ENCODE results near the gene TRERF1. TPM values are rescaled to one million over a fixed set of nuclear protein-coding genes. Genes with fewer than 3 reads are reported as not detected.

Gene TRERF1
- total RNA-seq, 1 donor from 2014 or later, result 13.2 TPM

DNA sequence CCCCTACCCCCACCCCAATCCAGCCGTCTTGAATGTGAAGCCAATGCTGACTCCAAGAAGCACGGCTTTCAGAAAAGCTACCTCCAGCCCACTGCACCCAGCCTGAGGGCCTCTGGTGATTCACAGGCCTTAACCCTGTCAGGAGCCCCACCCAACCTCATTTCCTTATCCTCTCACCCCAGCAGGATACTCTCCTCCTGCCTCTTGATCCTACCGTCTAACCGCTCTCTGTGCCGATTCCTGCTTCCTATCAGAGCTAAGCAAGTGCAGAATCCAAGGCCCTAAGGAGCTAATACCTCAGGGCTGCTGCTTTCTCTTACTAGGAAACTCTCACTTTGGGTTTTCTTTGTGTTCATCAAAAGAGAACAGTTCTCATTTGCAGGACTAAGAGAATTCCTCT is 47.2 kb downstream of the TRERF1 start:
- Mint-ChIP-seq H3K4me3 (no peak overlapping the region), H3K27ac (peak overlapping the region; percentile 52), H3K9me3 (no peaks in the 10 kb centered on the region), H3K4me1 (ENCODE audit: unreplicated experiment) (peaks cover 27% of the 10 kb centered on the region), H3K27me3 (no peaks in the 10 kb centered on the region), H3K36me3 (peaks cover 5% of the 10 kb centered on the region)
- TF ChIP-seq, protein P1, sequence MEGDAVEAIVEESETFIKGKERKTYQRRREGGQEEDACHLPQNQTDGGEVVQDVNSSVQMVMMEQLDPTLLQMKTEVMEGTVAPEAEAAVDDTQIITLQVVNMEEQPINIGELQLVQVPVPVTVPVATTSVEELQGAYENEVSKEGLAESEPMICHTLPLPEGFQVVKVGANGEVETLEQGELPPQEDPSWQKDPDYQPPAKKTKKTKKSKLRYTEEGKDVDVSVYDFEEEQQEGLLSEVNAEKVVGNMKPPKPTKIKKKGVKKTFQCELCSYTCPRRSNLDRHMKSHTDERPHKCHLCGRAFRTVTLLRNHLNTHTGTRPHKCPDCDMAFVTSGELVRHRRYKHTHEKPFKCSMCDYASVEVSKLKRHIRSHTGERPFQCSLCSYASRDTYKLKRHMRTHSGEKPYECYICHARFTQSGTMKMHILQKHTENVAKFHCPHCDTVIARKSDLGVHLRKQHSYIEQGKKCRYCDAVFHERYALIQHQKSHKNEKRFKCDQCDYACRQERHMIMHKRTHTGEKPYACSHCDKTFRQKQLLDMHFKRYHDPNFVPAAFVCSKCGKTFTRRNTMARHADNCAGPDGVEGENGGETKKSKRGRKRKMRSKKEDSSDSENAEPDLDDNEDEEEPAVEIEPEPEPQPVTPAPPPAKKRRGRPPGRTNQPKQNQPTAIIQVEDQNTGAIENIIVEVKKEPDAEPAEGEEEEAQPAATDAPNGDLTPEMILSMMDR (conservative IDR thresholded peaks at IDR 0.05), result no peak
- no peak for DNase-seq (ENCODE audit: extremely low spot score, unreplicated experiment)

DNA sequence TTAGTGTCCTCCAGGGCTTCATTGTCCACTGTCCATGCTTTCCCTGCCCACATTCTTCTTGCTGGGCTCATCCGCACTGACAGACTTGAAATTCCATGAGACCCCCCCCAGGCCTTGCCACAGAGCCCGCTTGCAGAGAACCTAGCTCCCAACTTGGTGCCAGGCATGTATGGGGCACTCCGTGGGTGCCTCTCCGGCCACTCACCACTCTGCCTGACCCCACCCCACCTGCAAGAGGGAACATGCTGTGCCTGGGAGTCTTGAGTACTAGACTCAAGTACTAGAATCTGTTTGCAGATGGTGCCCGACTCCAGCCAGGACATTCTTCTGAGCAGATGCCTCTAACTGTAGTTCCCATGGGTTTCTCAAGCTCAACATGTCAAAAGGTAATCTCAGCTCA is 47.9 kb downstream of the TRERF1 start:
- H3K27ac Mint-ChIP-seq, result peak overlapping the region; percentile 52
- peaks cover 27% of the 10 kb centered on the region for H3K4me1 Mint-ChIP-seq (ENCODE audit: unreplicated experiment)

DNA sequence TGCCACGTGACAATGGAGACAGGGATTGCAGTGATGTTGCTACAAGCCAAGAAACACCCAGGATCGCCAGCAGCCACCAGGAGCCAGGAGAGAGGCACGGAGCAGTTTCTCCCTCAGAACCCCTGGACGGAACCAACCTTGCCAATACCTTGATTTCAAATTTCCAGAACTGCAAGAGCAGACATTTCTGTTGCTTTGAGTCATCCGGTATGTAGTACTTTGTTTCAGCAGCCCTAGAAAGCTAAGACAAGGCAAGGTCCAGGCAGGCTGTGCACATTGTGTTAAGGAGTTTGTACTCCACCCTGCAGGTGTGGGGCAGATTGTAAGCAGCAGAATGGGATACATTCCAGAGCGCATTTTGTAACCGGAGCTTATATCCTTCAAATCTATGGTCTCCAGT is 48.3 kb downstream of the TRERF1 start:
- Mint-ChIP-seq H3K27me3 (no peaks in the 10 kb centered on the region), H3K27ac (no peak overlapping the region), H3K4me3 (no peak overlapping the region), H3K4me1 (ENCODE audit: unreplicated experiment) (peaks cover 27% of the 10 kb centered on the region), H3K9me3 (no peaks in the 10 kb centered on the region), H3K36me3 (peaks cover 5% of the 10 kb centered on the region)
- no peak for DNase-seq (ENCODE audit: extremely low spot score, unreplicated experiment)
- TF ChIP-seq, protein P1 (conservative IDR thresholded peaks at IDR 0.05), result no peak

More for the DNA sequence above, 47.9 kb downstream of the TRERF1 start:
- H3K27me3 Mint-ChIP-seq, result no peaks in the 10 kb centered on the region
- no peak for DNase-seq (ENCODE audit: extremely low spot score, unreplicated experiment)
- H3K36me3 Mint-ChIP-seq, result peaks cover 5% of the 10 kb centered on the region
- TF ChIP-seq, protein P1 (conservative IDR thresholded peaks at IDR 0.05), result no peak
- no peak overlapping the region for H3K4me3 Mint-ChIP-seq
- H3K9me3 Mint-ChIP-seq, result no peaks in the 10 kb centered on the region

DNA sequence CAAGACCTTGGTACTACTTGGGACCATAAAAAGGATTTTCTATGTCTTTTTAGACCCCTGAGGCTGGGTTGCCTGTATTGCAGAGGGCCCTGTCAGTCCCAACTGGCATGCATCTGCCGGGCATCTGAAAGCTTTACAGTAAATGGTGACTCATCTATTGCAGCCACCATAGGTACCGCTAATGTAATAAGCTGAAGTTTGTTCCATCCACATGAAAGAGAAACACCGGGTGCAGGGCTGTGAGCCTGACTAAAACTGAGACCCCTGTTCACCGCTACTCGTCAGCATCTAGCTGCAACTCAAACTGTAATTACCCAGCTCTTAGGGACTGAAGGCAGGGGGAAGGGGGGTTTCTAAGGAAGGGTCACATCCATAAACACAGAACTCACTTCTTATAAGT is 49.5 kb downstream of the TRERF1 start:
- peaks cover 5% of the 10 kb centered on the region for H3K36me3 Mint-ChIP-seq
- no peak for DNase-seq (ENCODE audit: extremely low spot score, unreplicated experiment)
- TF ChIP-seq, protein P1 (conservative IDR thresholded peaks at IDR 0.05), result no peak
- H3K4me1 Mint-ChIP-seq (ENCODE audit: unreplicated experiment), result peaks cover 26% of the 10 kb centered on the region
- H3K9me3 Mint-ChIP-seq, result no peaks in the 10 kb centered on the region
- H3K4me3 Mint-ChIP-seq, result no peak overlapping the region
- no peak overlapping the region for H3K27ac Mint-ChIP-seq
- H3K27me3 Mint-ChIP-seq, result no peaks in the 10 kb centered on the region

DNA sequence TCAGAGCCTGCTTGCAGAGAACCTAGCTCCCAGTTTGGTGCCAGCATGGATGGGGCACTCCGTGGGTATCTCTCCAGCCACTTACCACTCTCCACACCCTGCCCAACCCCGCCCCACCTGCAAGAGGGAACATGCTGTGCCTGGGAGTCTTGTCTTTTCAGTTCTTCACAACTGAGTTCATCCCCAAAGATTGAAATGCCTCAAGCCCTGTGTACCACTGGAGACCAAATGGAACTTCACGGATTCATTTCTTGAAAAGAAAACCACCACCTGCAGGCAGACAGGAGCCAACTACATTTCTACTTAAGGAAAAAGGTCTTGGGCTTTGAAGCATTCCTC is 50.1 kb downstream of the TRERF1 start:
- Mint-ChIP-seq H3K4me3 (no peak overlapping the region), H3K36me3 (peaks cover 5% of the 10 kb centered on the region), H3K4me1 (ENCODE audit: unreplicated experiment) (peaks cover 20% of the 10 kb centered on the region), H3K27ac (no peak overlapping the region), H3K27me3 (no peaks in the 10 kb centered on the region), H3K9me3 (no peaks in the 10 kb centered on the region)
- TF ChIP-seq, protein P1 (conservative IDR thresholded peaks at IDR 0.05), result no peak
- no peak for DNase-seq (ENCODE audit: extremely low spot score, unreplicated experiment)
